ENCODE data around the gene TMEM273.

DNA sequence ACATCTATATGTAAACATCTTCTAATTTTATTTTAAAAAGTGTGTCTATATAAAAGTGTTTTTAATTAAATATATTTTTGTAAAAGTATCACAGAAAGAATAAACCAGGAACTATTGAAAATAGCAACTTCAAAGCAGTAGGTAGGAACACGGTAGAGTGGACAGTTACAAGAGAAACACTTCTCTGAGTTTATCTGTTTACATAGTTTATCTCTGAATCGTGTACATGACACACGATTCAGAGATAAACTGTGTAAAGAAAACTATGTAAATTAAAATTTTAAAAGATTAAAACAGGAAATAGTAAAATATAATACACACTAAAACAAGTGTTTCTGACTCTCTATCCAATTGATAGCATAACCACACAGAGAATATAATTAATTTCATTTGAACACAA lies 29.3 kb downstream of the TMEM273 start:
- TF ChIP-seq, protein P1, sequence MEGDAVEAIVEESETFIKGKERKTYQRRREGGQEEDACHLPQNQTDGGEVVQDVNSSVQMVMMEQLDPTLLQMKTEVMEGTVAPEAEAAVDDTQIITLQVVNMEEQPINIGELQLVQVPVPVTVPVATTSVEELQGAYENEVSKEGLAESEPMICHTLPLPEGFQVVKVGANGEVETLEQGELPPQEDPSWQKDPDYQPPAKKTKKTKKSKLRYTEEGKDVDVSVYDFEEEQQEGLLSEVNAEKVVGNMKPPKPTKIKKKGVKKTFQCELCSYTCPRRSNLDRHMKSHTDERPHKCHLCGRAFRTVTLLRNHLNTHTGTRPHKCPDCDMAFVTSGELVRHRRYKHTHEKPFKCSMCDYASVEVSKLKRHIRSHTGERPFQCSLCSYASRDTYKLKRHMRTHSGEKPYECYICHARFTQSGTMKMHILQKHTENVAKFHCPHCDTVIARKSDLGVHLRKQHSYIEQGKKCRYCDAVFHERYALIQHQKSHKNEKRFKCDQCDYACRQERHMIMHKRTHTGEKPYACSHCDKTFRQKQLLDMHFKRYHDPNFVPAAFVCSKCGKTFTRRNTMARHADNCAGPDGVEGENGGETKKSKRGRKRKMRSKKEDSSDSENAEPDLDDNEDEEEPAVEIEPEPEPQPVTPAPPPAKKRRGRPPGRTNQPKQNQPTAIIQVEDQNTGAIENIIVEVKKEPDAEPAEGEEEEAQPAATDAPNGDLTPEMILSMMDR (conservative IDR thresholded peaks at IDR 0.05; ENCODE audit: low read depth, low read length): no peak
- TF ChIP-seq POLR2A (IDR thresholded peaks at IDR 0.05; ENCODE audit: low read depth, low read length): no peak
